GM21515 (cell line): Measurements from ENCODE around the gene ACOXL.
A peak's percentile ranks its signal among the peaks of the same experiment; 100 is the strongest.

Source experiments
- ATAC-seq: cut with Tn5 transposase; IDR thresholded peaks from one replicate; pipeline ENCODE4 v1.9.1; 2021; ENCODE audit not compliant: unreplicated experiment

ACOXL gene

GRCh38 chr2:111148225-111148873, 416.0 kb downstream of the ACOXL start:
- no peak for ATAC-seq

GRCh38 chr2:111148925-111149324, 416.6 kb downstream of the ACOXL start:
- no peak for ATAC-seq

GRCh38 chr2:111149882-111150455, 417.6 kb downstream of the ACOXL start:
- no peak for ATAC-seq

- ATAC-seq: no peak
Measured at GRCh38 chr2:111154758-111155157, 422.4 kb downstream of the ACOXL start.

GRCh38 chr2:111155610-111156009, 423.2 kb downstream of the ACOXL start:
- ATAC-seq: no peak

GRCh38 chr2:111156529-111156928, 424.2 kb downstream of the ACOXL start:
- no peak for ATAC-seq

GRCh38 chr2:111157071-111157661, 424.8 kb downstream of the ACOXL start:
- peak; percentile 57 for ATAC-seq

GRCh38 chr2:111157798-111158197, 425.4 kb downstream of the ACOXL start:
- ATAC-seq: peak; percentile 61

GRCh38 chr2:111159641-111160040, 427.3 kb downstream of the ACOXL start:
- no peak for ATAC-seq

GRCh38 chr2:111160758-111161157, 428.4 kb downstream of the ACOXL start:
- ATAC-seq: no peak

- no peak for ATAC-seq
Measured at GRCh38 chr2:111161971-111162370, 429.6 kb downstream of the ACOXL start.

- ATAC-seq: no peak
Measured at GRCh38 chr2:111162718-111163331, 430.5 kb downstream of the ACOXL start.

- no peak for ATAC-seq
Measured at GRCh38 chr2:111164078-111164477, 431.7 kb downstream of the ACOXL start.

GRCh38 chr2:111165084-111165483, 432.7 kb downstream of the ACOXL start:
- no peak for ATAC-seq

GRCh38 chr2:111166115-111166514, 433.7 kb downstream of the ACOXL start:
- no peak for ATAC-seq

- ATAC-seq: no peak
Measured at GRCh38 chr2:111167076-111167862, 434.9 kb downstream of the ACOXL start.

GRCh38 chr2:111167863-111168162, 435.4 kb downstream of the ACOXL start:
- no peak for ATAC-seq
